Loucy (cell line): ENCODE measurements around the gene HRH3.

Experiments
- H2AFZ ChIP-seq: fragments of 200-600 bp; sonication (generic); 2 replicates; pipeline ENCODE4 v1.6.0; 2016; ENCODE audit warnings: antibody characterized with exemption, mild to moderate bottlenecking, low read length, moderate library complexity
- H3F3A ChIP-seq: fragments of 200-600 bp; 2 replicates; pipeline ENCODE4 v1.6.0; 2016; ENCODE audit warnings: antibody characterized with exemption, low read depth, mild to moderate bottlenecking
- H3K27me3 ChIP-seq: fragments of 200-600 bp; sonication (generic); 2 replicates; pipeline ENCODE4 v1.6.1; 2014; ENCODE audit warnings: low read length, mild to moderate bottlenecking; ENCODE audit not compliant: insufficient read depth, poor library complexity, severe bottlenecking
- H3K36me3 ChIP-seq: fragments of 200-600 bp; sonication (generic); 2 replicates; pipeline ENCODE4 v1.6.1; 2016; ENCODE audit warnings: low read length; ENCODE audit not compliant: insufficient read depth
- H3K4me1 ChIP-seq: fragments of 200-600 bp; sonication (generic); 2 replicates; pipeline ENCODE4 v1.5.1; 2014; ENCODE audit warnings: low read length, mild to moderate bottlenecking; ENCODE audit not compliant: insufficient read depth, poor library complexity, severe bottlenecking
- H3K4me2 ChIP-seq: fragments of 200-600 bp; sonication (generic); 2 replicates; pipeline ENCODE4 v1.6.0; 2014; ENCODE audit warnings: antibody characterized with exemption, low read length, low read depth, mild to moderate bottlenecking; ENCODE audit not compliant: poor library complexity, severe bottlenecking
- H3K4me3 ChIP-seq: fragments of 200-600 bp; sonication (generic); 2 replicates; pipeline ENCODE4 v1.5.1; 2014; ENCODE audit warnings: low read length, mild to moderate bottlenecking, mixed read lengths; ENCODE audit not compliant: poor library complexity, severe bottlenecking
- H3K79me2 ChIP-seq: fragments of 200-600 bp; sonication (generic); 2 replicates; pipeline ENCODE4 v1.6.1; 2014; ENCODE audit warnings: low read length; ENCODE audit not compliant: insufficient read depth
- H3K9ac ChIP-seq: fragments of 200-600 bp; sonication (generic); 2 replicates; pipeline ENCODE4 v1.6.0; 2014; ENCODE audit warnings: mild to moderate bottlenecking, low read depth, low read length, moderate library complexity; ENCODE audit not compliant: poor library complexity, severe bottlenecking
- H3K9me2 ChIP-seq: fragments of 200-600 bp; sonication (generic); replicated peaks from 2 replicates; pipeline ENCODE4 v1.6.1; 2016; ENCODE audit warnings: low read depth, low read length, mixed read lengths
- H3K9me3 ChIP-seq: fragments of 200-600 bp; sonication (generic); 2 replicates; pipeline ENCODE4 v1.6.1; 2014; ENCODE audit warnings: mild to moderate bottlenecking, antibody characterized with exemption, low read length, low read depth; ENCODE audit not compliant: insufficient read depth
- H4K20me1 ChIP-seq: fragments of 200-600 bp; sonication (generic); 2 replicates; pipeline ENCODE4 v1.6.0; 2014; ENCODE audit warnings: antibody characterized with exemption, low read length, mild to moderate bottlenecking; ENCODE audit not compliant: insufficient read depth, poor library complexity, severe bottlenecking
- CTCF ChIP-seq: fragments of 200-600 bp; sonication (generic); conservative IDR thresholded peaks from 2 replicates; pipeline ENCODE4 v1.5.1; 2014; ENCODE audit warnings: mild to moderate bottlenecking, antibody characterized with exemption, low read length
- EZH2phosphoT487 ChIP-seq: fragments of 200-600 bp; IDR thresholded peaks from 2 replicates; pipeline ENCODE4 v1.6.1; 2018; ENCODE audit warnings: antibody characterized with exemption, mild to moderate bottlenecking, moderate library complexity, borderline replicate concordance

HRH3 gene

GRCh38 chr20:62211769-62212288, 8.2 kb downstream of the HRH3 start:
- Histone ChIP-seq H3K27me3 (no peaks in the 10 kb centered on the region), H4K20me1 (no peaks in the 10 kb centered on the region), H3K9ac (no peak overlapping the region), H3K79me2 (no peaks in the 10 kb centered on the region), H3K4me1 (no peaks in the 10 kb centered on the region), H3K36me3 (no peaks in the 10 kb centered on the region), H3K9me2 (no peaks in the 10 kb centered on the region), H2AFZ (no peak overlapping the region), H3K9me3 (no peaks in the 10 kb centered on the region), H3F3A (no peaks in the 10 kb centered on the region), H3K4me2 (no peak overlapping the region), H3K4me3 (no peak overlapping the region)
- no peak for TF ChIP-seq CTCF

GRCh38 chr20:62211216-62211615, 8.9 kb downstream of the HRH3 start:
- TF ChIP-seq CTCF: no peak
- TF ChIP-seq EZH2phosphoT487: no peak
- H2AFZ ChIP-seq: no peak overlapping the region
- H3K79me2 ChIP-seq: no peaks in the 10 kb centered on the region; the same call in 1 of the 2 replicates
- H3K4me1 ChIP-seq: no peaks in the 10 kb centered on the region
- H3K36me3 ChIP-seq: no peaks in the 10 kb centered on the region
- H3K9me2 ChIP-seq: no peaks in the 10 kb centered on the region
- H3K4me2 ChIP-seq: no peak overlapping the region
- H3F3A ChIP-seq: no peaks in the 10 kb centered on the region
- H3K4me3 ChIP-seq: no peak overlapping the region
- no peaks in the 10 kb centered on the region for H3K9me3 ChIP-seq
- H4K20me1 ChIP-seq: no peaks in the 10 kb centered on the region
- H3K27me3 ChIP-seq: no peaks in the 10 kb centered on the region
- no peak overlapping the region for H3K9ac ChIP-seq

GRCh38 chr20:62210496-62210855, 9.6 kb downstream of the HRH3 start:
- TF ChIP-seq CTCF (no peak), EZH2phosphoT487 (no peak)
- Histone ChIP-seq H3K4me2 (no peak overlapping the region), H3K4me3 (no peak overlapping the region), H3K36me3 (no peaks in the 10 kb centered on the region), H3F3A (no peaks in the 10 kb centered on the region), H3K9ac (no peak overlapping the region), H3K79me2 (peaks cover 7% of the 10 kb centered on the region; the same call in 1 of the 2 replicates), H2AFZ (no peak overlapping the region), H4K20me1 (no peaks in the 10 kb centered on the region), H3K9me2 (no peaks in the 10 kb centered on the region), H3K9me3 (no peaks in the 10 kb centered on the region), H3K4me1 (peaks cover 3% of the 10 kb centered on the region), H3K27me3 (no peaks in the 10 kb centered on the region)
